Neural cell (in vitro differentiated cells): Measurements from ENCODE around the gene CD99. TPM values are rescaled to one million over a fixed set of nuclear protein-coding genes. Genes with fewer than 3 reads are reported as not detected.

Experiments used
- H2AFZ ChIP-seq: fragments of 200-600, 300-800 bp; sonication (generic), shearing (Covaris generic); 2 replicates; pipeline ENCODE4 v1.6.0; 2014; ENCODE audit warnings: low read depth, mild to moderate bottlenecking, antibody characterized with exemption, low read length, moderate library complexity
- H3F3A ChIP-seq: fragments of 200-600 bp; shearing (Covaris generic); 2 replicates; pipeline ENCODE4 v1.6.1; 2016; ENCODE audit warnings: mild to moderate bottlenecking, moderate library complexity, mixed read lengths, antibody characterized with exemption, low read length; ENCODE audit not compliant: insufficient read depth, poor library complexity, severe bottlenecking
- H3K27ac ChIP-seq: fragments of 200-600, 300-800 bp; sonication (generic), shearing (Covaris generic); 2 replicates; pipeline ENCODE4 v1.5.1; 2014; ENCODE audit warnings: mild to moderate bottlenecking, low read length, moderate library complexity
- H3K27me3 ChIP-seq: fragments of 300-800, 200-600 bp; sonication (generic), shearing (Covaris generic); 2 replicates; pipeline ENCODE4 v1.6.0; 2014; ENCODE audit warnings: mild to moderate bottlenecking, low read depth, low read length, moderate library complexity; ENCODE audit not compliant: insufficient read depth
- H3K36me3 ChIP-seq: fragments of 300-800, 200-600 bp; sonication (generic), shearing (Covaris generic); 2 replicates; pipeline ENCODE4 v1.5.1; 2014; ENCODE audit warnings: mild to moderate bottlenecking, antibody characterized with exemption, low read length, moderate library complexity; ENCODE audit not compliant: insufficient read depth
- H3K4me2 ChIP-seq: fragments of 300-800, 200-600 bp; sonication (generic), shearing (Covaris generic); 2 replicates; pipeline ENCODE4 v1.6.0; 2014; ENCODE audit warnings: mild to moderate bottlenecking, low read length
- H3K4me3 ChIP-seq: fragments of 300-800, 200-600 bp; sonication (generic), shearing (Covaris generic); 2 replicates; pipeline ENCODE4 v1.5.1; 2014; ENCODE audit warnings: mild to moderate bottlenecking, low read length, moderate library complexity
- H3K79me2 ChIP-seq: fragments of 200-600 bp; shearing (Covaris generic); replicated peaks from 2 replicates; pipeline ENCODE4 v1.6.0; 2014; ENCODE audit warnings: mild to moderate bottlenecking, low read length, moderate library complexity; ENCODE audit not compliant: insufficient read depth
- H3K9ac ChIP-seq: fragments of 300-800, 200-600 bp; sonication (generic), shearing (Covaris generic); 2 replicates; pipeline ENCODE4 v1.6.1; 2016; ENCODE audit warnings: mild to moderate bottlenecking, low read length, mixed read lengths
- H3K9me2 ChIP-seq: fragments of 200-600 bp; shearing (Covaris generic); 2 replicates; pipeline ENCODE4 v1.6.1; 2016; ENCODE audit warnings: mild to moderate bottlenecking, low read length, mixed read lengths; ENCODE audit not compliant: insufficient read depth
- H3K9me3 ChIP-seq: fragments of 200-600, 300-800 bp; sonication (generic), shearing (Covaris generic); 2 replicates; pipeline ENCODE4 v1.6.1; 2016; ENCODE audit warnings: mild to moderate bottlenecking, mixed run types, low read length, moderate library complexity, mixed read lengths
- H4K20me1 ChIP-seq: fragments of 200-600 bp; shearing (Covaris generic); 2 replicates; pipeline ENCODE4 v1.6.1; 2016; ENCODE audit warnings: mild to moderate bottlenecking, mixed run types; ENCODE audit not compliant: insufficient read depth
- CTCF ChIP-seq: fragments of 450-650 bp; IDR thresholded peaks from 2 replicates; pipeline ENCODE4 v1.5.1; 2014; ENCODE audit warnings: antibody characterized with exemption, mild to moderate bottlenecking, moderate library complexity; ENCODE audit not compliant: poor library complexity, severe bottlenecking
- EP300 ChIP-seq: fragments of 450-650 bp; conservative IDR thresholded peaks from 2 replicates; pipeline ENCODE4 v1.6.1; 2014; ENCODE audit warnings: antibody characterized with exemption, mild to moderate bottlenecking, moderate library complexity; ENCODE audit not compliant: poor library complexity, severe bottlenecking
- EZH2 ChIP-seq: fragments of 200-600, 300-800 bp; shearing (Covaris generic), sonication (generic); IDR thresholded peaks from 2 replicates; pipeline ENCODE4 v1.6.1; 2014; ENCODE audit warnings: antibody characterized with exemption, low read length, borderline replicate concordance, mild to moderate bottlenecking; ENCODE audit not compliant: insufficient read depth, poor library complexity, severe bottlenecking
- MXI1 ChIP-seq: fragments of 450-650 bp; conservative IDR thresholded peaks from 2 replicates; pipeline ENCODE4 v1.6.1; 2014; ENCODE audit warnings: antibody characterized with exemption, mild to moderate bottlenecking; ENCODE audit not compliant: poor library complexity, severe bottlenecking
- POLR2AphosphoS5 ChIP-seq: IDR thresholded peaks from 2 replicates; pipeline ENCODE4 v1.6.1; 2012
- RAD21 ChIP-seq: fragments of 450-650 bp; conservative IDR thresholded peaks from 2 replicates; pipeline ENCODE4 v1.6.1; 2014; ENCODE audit warnings: antibody characterized with exemption, mild to moderate bottlenecking, moderate library complexity
- REST ChIP-seq: IDR thresholded peaks from 2 replicates; pipeline ENCODE4 v1.6.1; 2012; ENCODE audit warnings: borderline replicate concordance
- SMC3 ChIP-seq: fragments of 450-650 bp; conservative IDR thresholded peaks from 2 replicates; pipeline ENCODE4 v1.6.1; 2014; ENCODE audit warnings: antibody characterized with exemption, mild to moderate bottlenecking, moderate library complexity; ENCODE audit not compliant: poor library complexity
- TAF1 ChIP-seq: IDR thresholded peaks from 2 replicates; pipeline ENCODE4 v1.6.1; 2012; ENCODE audit warnings: low read depth
- polyA plus RNA-seq: library from polyadenylated mRNA; depleted of rRNA; stranded (reverse); fragments of >200 nt; gene quantifications from 2 replicates; pipeline ENCODE4 v1.2.3, GENCODE V29; 2014

The CD99 gene
- polyA plus RNA-seq, 1 donor from 2014 or later, result 6.6 TPM

GRCh38 chrX:2678583-2678982 is 12.5 kb upstream of the CD99 start:
- Histone ChIP-seq H4K20me1 (no peaks in the 10 kb centered on the region), H3K4me2 (no peak overlapping the region), H3K4me3 (no peak overlapping the region), H2AFZ (no peak overlapping the region), H3K9me3 (no peaks in the 10 kb centered on the region), H3K36me3 (no peaks in the 10 kb centered on the region), H3K27ac (no peak overlapping the region), H3K9ac (no peak overlapping the region), H3F3A (no peaks in the 10 kb centered on the region), H3K9me2 (no peaks in the 10 kb centered on the region), H3K79me2 (no peaks in the 10 kb centered on the region), H3K27me3 (no peaks in the 10 kb centered on the region)
- no peak for TF ChIP-seq RAD21
- TF ChIP-seq TAF1, result no peak
- TF ChIP-seq SMC3, result no peak
- TF ChIP-seq POLR2AphosphoS5, result no peak
- no peak for TF ChIP-seq CTCF

GRCh38 chrX:2679534-2680485 is 11.3 kb upstream of the CD99 start:
- Histone ChIP-seq H3K9me2 (no peaks in the 10 kb centered on the region), H2AFZ (no peak overlapping the region), H3K36me3 (no peaks in the 10 kb centered on the region), H3K79me2 (no peaks in the 10 kb centered on the region), H3K4me3 (no peak overlapping the region), H3K27me3 (no peaks in the 10 kb centered on the region), H3F3A (no peaks in the 10 kb centered on the region), H3K9ac (no peak overlapping the region), H3K4me2 (no peak overlapping the region), H3K9me3 (no peaks in the 10 kb centered on the region), H4K20me1 (no peaks in the 10 kb centered on the region), H3K27ac (no peak overlapping the region)
- TF ChIP-seq RAD21 (no peak), TAF1 (no peak), SMC3 (no peak), EZH2 (no peak), EP300 (no peak), REST (no peak), POLR2AphosphoS5 (no peak), MXI1 (no peak), CTCF (no peak)
